C1 segment of cervical spinal cord (tissue), 14 donors: ENCODE measurements around the gene MAP3K12.
"Not testable (repeated sequence)": the region's sequence is repeated elsewhere in the genome, so short reads cannot be mapped to it uniquely, and the experiment has no call there.

Source experiments
- DNase-seq, 14 donors: peaks; one replicate each; lab custom pipeline; 2025; lab: John Stamatoyannopoulos, UW

The MAP3K12 gene, protein sequence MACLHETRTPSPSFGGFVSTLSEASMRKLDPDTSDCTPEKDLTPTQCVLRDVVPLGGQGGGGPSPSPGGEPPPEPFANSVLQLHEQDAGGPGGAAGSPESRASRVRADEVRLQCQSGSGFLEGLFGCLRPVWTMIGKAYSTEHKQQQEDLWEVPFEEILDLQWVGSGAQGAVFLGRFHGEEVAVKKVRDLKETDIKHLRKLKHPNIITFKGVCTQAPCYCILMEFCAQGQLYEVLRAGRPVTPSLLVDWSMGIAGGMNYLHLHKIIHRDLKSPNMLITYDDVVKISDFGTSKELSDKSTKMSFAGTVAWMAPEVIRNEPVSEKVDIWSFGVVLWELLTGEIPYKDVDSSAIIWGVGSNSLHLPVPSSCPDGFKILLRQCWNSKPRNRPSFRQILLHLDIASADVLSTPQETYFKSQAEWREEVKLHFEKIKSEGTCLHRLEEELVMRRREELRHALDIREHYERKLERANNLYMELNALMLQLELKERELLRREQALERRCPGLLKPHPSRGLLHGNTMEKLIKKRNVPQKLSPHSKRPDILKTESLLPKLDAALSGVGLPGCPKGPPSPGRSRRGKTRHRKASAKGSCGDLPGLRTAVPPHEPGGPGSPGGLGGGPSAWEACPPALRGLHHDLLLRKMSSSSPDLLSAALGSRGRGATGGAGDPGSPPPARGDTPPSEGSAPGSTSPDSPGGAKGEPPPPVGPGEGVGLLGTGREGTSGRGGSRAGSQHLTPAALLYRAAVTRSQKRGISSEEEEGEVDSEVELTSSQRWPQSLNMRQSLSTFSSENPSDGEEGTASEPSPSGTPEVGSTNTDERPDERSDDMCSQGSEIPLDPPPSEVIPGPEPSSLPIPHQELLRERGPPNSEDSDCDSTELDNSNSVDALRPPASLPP

DNA sequence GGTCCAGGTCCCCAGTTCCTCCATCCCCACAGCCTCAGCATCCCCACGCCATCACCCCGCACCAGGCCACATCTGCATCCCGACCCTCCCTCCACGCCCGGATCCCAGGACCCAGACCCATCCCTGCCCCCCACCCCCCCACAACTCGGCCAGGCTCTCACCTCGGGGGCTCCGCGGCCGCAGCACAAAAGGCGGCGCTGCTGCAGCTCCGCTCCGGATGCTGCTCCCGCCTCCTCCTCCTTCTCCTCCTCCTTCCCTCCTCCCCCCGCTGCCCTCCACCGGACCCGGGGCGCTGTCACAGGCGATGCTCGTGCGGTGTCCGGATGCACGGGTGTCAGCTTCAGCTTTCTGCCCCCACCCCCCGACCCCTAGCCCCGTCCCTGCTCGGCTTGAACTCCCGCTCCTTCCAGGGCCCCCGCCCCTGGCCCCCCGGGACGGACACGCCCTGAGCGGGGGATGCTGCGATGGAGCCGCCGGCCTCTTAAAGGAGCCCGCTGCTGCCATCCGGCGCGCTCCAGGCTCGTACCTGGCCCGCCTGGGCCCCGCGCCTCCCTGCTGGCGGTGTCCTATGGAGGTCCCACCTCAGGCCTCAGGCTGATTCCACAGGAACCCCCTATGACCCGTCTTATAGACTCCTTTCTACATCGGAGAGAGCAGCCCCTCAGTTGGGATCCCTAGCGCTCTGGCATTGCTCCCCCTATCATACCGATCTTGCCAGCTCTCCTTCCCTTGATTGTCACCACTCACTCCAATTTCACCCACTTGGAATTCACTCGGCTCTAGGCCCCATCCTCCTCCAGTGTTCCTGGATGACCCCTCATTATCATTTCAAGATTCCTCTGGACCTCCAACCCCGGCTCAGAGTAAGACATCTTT, at the start of gene MAP3K12:
Gene MAP3K12, minus strand, starts transcription at position 193 of the 876 bp plus-strand sequence. CDS start 12,067 bp downstream, outside the sequence.
- DNase-seq = peak in 13 of 14 donors; percentile 18 to 89 (median 65)

DNA sequence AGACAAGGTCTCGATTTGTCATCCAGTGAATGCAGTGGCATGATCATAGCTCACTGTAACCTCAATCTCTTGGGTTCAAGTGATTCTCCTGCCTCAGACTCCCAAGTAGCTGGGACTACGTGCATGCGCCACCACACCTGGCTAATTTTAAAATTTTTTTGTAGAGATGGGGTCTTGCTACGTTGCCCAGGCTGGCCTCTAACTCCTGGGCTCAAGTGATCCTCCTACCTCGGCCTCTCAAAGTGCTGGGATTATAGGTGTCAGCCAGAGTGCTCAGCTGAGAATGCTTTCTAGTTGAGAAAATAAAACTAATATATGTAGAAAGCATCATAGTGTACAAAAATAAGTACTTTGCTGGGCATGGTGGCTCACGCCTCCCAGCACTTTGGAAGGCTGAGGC, 49.1 kb upstream of the MAP3K12 start:
- not testable (repeated sequence) for DNase-seq

DNA sequence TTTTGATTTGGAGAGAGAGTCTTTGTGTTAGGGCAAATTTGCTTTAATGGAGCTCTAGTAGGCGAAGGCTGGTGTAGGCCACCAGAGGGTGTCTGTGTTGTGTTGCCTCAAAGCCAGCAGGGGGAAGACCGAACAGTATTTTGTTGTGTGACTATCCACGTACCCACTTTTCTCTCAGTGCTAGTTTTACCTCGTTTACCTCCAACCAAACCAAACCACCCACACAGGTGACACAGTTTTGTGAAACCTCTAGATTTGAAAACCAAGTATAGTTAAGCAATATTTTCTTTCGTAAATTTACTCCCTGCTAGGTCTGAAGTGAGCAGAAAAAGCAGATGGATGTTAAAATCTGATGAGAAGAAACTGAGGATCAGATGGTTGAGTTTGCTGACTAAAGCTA, 44.3 kb upstream of the MAP3K12 start:
- DNase-seq = peak in 11 of 14 donors; percentile 11 to 79 (median 23)

DNA sequence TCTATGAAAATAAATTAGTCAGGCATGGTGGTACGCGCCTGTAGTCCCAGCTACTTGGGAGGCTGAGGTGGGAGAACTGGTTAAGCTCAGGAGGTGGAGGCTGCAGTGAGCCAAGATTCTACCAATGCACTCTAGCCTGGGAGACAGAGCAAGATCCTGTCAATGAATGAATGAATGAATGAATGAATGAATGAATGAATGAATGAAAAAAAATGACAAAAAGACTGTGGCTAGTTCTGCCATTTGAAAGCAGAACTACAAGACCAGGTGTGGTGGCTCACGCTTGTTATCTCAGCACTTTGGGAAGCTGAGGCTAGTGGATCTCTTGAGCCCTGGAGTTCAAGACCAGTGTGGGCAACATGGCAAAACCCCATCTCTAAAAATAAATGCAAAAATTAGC, 40.3 kb upstream of the MAP3K12 start:
- DNase-seq = no peak

DNA sequence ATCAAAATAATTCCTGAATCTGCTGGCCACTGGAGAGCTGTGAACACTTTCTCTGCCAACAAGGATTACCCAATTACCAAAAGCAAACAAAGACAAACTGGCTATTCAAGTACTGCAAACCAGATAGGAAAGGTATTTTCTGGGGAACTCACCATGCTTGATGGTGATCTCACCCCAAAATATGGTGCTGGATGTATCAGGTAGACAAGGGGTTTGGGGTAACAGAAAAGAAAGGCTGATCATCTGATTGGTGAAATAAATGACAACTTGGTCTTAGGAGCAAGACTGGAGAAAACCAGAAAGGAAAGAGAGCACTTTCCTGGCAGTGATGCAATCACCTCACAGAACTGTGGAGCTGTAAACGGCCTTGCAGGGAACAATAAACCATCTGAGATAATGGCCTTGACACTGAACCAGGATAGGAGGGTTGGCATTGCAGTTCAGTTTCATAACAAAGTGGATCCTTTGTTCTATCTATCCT, 39.0 kb upstream of the MAP3K12 start:
- DNase-seq = peak in 6 of 14 donors; percentile 13 to 72 (median 25)

DNA sequence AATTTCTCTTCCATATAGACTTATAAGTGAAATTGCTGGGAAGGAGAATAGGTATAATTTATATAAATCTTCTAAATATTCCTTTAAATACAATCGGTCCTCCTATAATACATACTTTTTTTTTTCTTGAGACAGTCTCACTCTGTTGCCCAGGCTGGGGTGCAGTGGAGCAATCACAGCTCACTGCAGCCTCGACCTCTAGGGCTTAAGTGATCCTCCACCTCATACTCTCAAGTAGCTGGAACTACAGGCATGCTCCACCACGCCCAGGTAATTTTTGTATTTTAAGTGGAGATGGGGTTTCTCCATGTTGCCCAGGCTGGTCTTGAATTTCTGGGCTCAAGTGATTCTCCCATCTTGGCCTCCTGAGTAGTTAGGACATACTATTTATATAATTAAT, 37.7 kb upstream of the MAP3K12 start:
- DNase-seq = no peak

DNA sequence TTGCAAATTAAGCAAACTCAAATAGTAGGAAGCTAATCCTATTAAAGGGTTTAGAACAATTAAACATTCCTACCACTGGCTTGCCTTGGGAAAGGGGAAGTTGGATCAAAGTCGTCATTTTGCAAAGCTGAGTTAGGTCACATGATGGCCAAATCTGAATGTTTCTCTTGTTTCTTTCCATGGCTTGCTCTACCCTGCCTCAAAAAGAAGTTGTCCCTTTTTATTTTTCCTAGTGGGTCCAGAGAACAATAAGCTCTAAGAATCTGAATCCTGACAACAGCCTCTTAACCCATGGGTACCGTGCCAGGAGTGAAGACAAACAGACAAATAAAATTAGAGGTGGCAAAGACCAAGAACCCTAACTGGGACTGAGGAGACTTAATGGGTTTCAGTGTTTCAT, 34.2 kb upstream of the MAP3K12 start:
- peak in 1 of 14 donors; percentile 19 for DNase-seq

DNA sequence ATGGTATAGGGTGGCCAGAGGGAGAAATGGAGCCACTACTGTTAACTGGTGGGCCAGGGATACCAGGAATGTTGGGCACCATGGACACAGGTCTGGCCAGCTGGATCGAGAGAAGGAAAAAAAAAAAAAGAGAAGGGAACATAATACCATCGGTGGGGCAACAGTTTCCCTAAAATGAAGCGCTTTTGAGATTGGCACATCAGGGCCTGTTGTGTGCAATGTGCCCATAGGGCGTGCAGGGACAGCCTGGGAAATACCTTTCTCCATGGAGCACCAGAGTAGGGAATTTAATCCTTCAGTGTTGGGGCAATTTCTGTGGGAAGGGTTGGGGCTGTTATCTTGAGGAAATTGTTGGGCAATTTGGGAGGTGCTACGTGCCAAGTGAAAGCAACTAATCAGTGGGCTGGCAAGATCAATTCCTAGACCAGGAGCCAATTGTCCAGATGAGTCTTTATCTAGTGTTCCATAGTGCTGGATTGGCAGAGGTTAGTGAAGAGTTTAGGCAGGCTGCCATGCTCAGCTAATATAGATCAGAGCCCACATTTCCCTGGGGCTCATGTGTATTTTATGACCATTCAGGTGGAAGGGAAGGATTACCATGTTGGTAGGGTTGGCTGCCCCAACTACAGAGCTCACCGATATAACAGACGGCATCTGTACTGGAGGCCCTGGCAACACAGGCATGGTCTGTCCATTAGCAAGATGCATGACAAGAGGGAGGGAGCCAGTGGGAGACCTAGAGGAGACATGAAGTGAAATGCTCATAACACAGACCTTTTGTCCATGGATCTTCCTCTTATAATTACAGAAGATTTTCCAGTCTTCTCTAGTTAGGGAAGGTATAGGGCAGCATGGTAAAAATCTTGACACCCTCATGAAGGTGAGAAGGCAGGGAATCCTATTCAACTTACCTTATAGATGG, 33.5 kb upstream of the MAP3K12 start:
- peak in 1 of 14 donors; percentile 53 for DNase-seq

DNA sequence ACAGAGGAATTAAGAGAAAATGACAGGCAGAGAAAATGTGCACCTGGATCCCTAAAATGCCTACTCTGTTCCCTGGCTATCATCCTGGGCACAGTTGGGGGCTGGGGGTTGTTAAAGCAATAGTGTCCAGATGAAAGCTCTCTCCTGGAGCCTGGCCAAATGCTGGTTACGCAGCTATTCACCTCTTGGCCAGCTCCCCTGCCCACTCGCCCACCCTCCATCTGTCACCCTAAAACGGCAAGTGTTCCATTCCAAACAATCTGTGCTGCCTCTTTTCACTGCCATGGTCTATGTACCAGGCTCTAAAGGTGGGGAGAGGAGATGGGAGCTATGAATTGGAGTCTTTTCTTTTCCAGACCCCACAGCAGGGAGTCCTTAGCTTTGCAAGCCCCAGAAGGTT, 32.8 kb upstream of the MAP3K12 start:
- peak in 3 of 14 donors; percentile 27 to 98 (median 53) for DNase-seq

DNA sequence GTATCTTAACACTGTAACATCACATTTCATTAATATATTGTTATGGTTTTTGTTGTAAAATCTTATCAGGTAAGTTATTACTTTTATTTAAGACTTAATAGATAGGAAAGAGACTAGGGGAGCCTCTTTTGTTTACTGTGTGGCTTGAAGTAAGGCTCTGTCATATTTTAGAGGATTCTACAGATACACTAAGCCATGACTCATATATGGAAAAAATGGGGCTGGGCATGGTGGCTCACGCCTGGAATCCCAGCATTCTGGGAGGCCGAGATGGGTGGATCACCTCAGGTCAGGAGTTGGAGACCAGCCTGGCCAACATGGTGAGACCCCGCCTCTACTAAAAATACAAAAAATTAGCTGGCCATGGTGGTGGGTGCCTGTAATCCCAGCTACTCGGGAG, 31.7 kb upstream of the MAP3K12 start:
- DNase-seq = no peak

DNA sequence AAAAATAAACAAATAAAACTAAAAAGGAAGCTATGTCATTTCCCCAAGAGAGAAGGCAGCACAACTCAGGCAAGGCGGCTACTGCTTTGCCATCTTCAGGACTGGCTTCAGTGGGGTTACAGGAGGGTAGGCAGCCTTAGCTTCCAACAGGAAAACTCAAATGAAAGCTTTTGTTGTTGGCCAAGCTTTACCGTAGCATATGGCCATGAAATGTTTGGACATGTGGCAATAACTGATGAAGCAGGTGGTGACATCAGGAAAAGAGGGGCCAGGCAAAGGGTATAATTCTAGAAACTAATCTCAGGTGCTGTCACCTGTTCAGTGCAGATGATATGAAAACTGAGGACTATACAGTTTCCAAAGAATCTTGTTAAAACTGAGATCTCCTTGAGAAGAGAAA, 30.8 kb upstream of the MAP3K12 start:
- DNase-seq = peak in 3 of 14 donors; percentile 20 to 96 (median 24)

DNA sequence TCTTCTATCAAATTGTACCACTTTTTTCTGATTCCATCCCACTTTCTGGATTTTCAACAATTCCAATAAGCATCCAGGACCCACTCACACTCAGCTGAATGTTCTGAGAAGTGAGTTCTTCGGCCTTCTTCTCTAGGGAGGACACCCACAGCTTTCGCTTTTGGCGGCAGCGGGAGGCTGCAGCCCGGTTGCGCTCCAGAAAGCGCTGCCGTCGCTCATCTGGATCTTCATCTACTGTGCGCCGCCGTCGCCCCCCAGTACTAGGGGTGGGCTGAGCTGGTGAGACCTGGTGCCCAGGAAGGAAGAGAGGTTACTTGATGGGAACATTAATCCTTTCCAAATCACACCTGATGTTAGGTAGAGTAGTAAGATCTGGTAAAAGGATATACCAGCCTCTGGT, 25.2 kb upstream of the MAP3K12 start:
- DNase-seq = no peak

DNA sequence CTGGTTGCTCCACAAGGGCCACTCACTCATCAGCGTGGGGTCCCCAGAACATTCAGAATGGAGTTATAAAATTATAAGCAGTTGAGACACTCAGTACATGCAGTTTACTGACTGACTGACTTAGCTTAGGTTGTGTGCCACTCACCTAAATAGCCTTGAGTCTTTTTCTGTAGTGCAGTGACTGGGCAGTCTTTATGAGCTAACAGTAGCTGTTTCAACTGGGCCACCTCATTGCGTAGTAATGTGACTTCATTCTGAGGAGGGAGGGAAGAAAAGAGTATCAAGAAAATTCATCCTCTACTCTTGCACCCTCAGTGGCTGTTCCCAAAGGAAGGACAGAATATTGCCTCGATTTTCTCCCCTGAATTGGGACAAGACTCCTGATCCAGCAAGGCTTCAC, 23.9 kb upstream of the MAP3K12 start:
- DNase-seq = no peak

DNA sequence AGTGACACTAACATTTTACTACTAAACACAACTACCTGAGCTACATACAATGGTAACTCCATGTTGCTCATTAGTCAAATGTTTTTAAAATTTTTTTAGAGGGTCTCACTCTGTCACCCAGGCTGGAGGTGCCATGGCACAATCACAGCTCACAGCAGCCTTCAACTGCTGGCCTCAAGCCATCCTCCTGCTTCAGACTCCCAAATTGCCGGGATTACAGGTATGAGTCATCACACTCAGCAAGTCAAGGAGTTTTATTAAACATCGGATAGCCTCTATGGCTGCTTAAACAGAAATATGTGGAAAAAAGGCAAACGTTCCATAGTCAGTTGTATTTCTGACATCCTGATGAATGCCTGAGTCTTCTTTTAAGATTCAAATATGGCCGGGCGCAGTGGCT, 19.1 kb upstream of the MAP3K12 start:
- DNase-seq = no peak

DNA sequence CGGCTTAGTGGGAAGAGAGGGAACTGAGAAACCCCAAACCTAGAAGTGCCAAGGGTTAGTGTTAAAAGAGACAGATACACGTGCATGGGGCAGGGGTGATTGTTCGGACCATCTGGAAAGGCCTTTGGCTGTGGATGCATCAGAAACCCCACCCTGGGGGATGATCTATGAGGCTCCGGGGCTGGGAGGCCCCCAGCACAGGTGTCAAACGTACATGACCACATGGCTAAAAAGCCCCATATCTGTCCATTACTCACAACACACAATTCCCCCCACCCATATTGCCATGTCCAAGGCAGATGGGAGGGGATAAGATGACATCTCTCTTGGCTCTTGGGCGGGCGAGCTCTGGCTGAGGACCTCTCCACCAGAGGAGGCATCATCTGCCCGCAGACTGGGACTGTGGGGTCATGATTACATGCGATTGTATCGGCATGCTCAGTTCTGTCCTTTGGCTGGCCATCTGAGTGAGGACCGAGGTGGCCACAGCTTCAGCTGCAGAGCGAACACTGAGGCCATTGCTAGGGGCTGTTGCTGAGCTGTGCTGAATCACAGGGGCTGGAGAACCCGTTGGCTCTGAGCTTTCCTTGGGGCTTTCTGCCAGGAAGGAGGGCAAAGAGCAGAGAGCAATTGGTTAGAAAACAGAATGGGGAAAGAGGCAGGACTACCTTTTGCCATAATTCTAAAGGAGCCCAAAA, 17.6 kb upstream of the MAP3K12 start:
- peak in 1 of 14 donors; percentile 35 for DNase-seq

DNA sequence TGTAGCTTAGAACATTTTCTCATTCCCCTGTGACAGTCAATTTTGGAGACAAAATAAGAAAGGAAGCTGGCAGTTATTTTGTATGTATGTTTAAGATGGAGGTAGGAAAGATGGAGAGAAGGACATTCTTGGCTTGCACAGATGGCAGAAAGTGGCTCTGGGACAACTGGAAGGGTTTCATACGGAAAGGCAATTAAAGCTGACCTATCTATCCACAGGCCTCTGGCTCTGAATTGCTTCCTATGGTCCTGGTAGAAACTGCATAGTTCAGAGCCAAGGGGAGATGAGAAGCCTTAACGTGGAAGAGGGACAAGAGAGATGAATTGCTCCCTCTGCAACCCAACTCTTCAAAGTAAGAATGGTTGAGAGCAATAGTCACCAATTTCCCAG, 16.0 kb upstream of the MAP3K12 start:
- DNase-seq = peak in 2 of 14 donors; percentile 24 to 98

DNA sequence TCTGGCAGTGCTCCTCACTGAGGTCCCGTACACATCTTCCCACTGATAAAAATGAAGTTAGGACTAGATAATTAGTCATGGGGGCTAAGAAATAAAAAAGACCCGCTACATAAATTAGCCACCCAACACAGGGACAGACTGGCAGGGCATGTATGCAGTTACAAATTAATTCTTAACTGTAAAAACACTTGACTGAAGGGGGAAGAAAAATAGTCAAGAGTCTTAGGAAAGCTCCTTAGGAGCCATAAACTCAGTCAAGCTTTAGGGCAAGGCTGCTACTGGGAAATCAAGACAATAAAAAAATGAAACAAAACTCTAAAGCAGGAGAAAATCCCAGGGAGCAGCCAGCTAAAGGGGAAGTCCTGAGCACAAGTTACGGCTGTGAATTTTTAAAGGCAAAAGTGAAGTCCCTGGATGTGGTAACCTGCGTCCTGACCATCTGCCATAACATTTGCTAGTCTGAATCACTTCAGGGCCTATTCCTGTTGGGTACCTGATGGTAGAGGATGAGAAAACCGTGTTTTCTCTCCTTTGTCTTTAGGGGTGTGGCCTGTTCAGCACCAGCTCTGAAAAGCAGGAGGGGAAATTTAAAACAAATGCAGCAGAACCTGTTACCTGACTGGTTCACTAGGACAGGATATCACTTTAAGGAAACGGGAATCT, 15.5 kb upstream of the MAP3K12 start:
- peak in 3 of 14 donors; percentile 13 to 98 (median 19) for DNase-seq

DNA sequence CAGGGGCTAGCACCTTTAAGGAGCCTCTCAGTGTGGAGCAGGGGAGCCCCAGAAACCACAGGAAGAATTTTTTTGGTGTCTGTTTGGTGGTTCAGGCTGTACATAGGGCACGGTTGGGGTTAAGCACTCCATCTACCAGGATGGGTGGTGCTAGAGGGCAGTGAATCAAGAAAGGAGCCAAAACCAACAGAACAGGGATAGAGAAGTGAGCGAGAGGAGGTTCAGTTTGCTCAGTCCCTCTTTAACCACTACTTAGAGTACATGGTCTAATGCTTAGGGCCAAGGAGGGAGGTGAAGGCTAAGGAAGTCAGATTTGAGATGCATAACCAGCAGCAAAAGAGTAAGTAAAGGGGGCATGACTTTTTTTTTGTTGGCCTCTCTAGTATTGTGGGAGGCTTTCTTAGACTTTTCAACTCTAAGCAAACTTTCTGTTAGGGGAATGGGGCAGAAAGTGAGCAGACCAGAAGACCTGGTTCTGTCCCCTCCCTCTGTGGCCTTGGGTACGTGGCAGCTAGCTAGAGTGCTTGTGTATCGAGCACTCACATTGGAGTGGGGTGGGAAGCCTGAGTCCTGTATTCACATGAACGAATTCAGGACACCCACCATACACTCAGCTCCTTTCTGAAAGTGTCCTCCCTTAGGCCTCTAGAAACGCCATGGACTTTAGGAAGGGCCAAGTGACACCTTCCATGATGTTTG, 14.6 kb upstream of the MAP3K12 start:
- DNase-seq = no peak
